Measurements from ENCODE around the gene C11orf52.

- TF ChIP-seq ZNF571 (tag by site-specific recombination; IDR thresholded peaks at IDR 0.05) (no peak), ZNF175 (tag by site-specific recombination; IDR thresholded peaks at IDR 0.05) (no peak), ZNF140 (tag by site-specific recombination; IDR thresholded peaks at IDR 0.05) (no peak), CTCF (tag by site-specific recombination; IDR thresholded peaks at IDR 0.05) (no peak), ZNF146 (tag by site-specific recombination; IDR thresholded peaks at IDR 0.05) (no peak), ZNF239 (tag by site-specific recombination; IDR thresholded peaks at IDR 0.05) (no peak), KLF1 (tag by site-specific recombination; IDR thresholded peaks at IDR 0.05) (no peak), REST (tag by site-specific recombination; IDR thresholded peaks at IDR 0.05) (no peak), ZNF791 (tag by site-specific recombination; IDR thresholded peaks at IDR 0.05) (no peak), ZNF335 (tag by site-specific recombination; conservative IDR thresholded peaks at IDR 0.05) (no peak)
- TF ChIP-seq, protein P1, sequence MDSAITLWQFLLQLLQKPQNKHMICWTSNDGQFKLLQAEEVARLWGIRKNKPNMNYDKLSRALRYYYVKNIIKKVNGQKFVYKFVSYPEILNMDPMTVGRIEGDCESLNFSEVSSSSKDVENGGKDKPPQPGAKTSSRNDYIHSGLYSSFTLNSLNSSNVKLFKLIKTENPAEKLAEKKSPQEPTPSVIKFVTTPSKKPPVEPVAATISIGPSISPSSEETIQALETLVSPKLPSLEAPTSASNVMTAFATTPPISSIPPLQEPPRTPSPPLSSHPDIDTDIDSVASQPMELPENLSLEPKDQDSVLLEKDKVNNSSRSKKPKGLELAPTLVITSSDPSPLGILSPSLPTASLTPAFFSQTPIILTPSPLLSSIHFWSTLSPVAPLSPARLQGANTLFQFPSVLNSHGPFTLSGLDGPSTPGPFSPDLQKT (IDR thresholded peaks at IDR 0.05; ENCODE audit: borderline replicate concordance, low read depth, low read length), result no peak
- TF ChIP-seq, protein P2, sequence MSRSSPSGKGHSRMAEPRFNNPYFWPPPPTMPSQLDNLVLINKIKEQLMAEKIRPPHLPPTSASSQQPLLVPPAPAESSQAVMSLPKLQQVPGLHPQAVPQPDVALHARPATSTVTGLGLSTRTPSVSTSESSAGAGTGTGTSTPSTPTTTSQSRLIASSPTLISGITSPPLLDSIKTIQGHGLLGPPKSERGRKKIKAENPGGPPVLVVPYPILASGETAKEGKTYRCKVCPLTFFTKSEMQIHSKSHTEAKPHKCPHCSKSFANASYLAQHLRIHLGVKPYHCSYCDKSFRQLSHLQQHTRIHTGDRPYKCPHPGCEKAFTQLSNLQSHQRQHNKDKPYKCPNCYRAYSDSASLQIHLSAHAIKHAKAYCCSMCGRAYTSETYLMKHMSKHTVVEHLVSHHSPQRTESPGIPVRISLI (tag by site-specific recombination; IDR thresholded peaks at IDR 0.05), result no peak
- TF ChIP-seq, protein P3, sequence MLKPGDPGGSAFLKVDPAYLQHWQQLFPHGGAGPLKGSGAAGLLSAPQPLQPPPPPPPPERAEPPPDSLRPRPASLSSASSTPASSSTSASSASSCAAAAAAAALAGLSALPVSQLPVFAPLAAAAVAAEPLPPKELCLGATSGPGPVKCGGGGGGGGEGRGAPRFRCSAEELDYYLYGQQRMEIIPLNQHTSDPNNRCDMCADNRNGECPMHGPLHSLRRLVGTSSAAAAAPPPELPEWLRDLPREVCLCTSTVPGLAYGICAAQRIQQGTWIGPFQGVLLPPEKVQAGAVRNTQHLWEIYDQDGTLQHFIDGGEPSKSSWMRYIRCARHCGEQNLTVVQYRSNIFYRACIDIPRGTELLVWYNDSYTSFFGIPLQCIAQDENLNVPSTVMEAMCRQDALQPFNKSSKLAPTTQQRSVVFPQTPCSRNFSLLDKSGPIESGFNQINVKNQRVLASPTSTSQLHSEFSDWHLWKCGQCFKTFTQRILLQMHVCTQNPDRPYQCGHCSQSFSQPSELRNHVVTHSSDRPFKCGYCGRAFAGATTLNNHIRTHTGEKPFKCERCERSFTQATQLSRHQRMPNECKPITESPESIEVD (tag by site-specific recombination; IDR thresholded peaks at IDR 0.05), result no peak
- TF ChIP-seq, protein P4, sequence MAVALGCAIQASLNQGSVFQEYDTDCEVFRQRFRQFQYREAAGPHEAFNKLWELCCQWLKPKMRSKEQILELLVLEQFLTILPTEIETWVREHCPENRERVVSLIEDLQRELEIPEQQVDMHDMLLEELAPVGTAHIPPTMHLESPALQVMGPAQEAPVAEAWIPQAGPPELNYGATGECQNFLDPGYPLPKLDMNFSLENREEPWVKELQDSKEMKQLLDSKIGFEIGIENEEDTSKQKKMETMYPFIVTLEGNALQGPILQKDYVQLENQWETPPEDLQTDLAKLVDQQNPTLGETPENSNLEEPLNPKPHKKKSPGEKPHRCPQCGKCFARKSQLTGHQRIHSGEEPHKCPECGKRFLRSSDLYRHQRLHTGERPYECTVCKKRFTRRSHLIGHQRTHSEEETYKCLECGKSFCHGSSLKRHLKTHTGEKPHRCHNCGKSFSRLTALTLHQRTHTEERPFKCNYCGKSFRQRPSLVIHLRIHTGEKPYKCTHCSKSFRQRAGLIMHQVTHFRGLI (tag by site-specific recombination; IDR thresholded peaks at IDR 0.05), result no peak
These were observed 23.2 kb downstream of the C11orf52 start for GRCh38 chr11:111941963-111942362.

Data from HEK293 (cell line).